ENCODE data around the gene NFATC3. TPM values are rescaled to one million over a fixed set of nuclear protein-coding genes. Genes with fewer than 3 reads are reported as not detected.
"Not testable (repeated sequence)": the region's sequence is repeated elsewhere in the genome, so short reads cannot be mapped to it uniquely, and the experiment has no call there.

Gene NFATC3
- total RNA-seq, 1 donor from 2014 or later = 34.2 TPM

- Mint-ChIP-seq H3K9me3 (peaks cover 48% of the 10 kb centered on the region), H3K27ac (no peak overlapping the region), H3K36me3 (peaks cover 28% of the 10 kb centered on the region), H3K27me3 (ENCODE audit: insufficient read depth, low read depth) (no peaks in the 10 kb centered on the region), H3K4me3 (no peak overlapping the region), H3K4me1 (no peaks in the 10 kb centered on the region)
- TF ChIP-seq EZH2phosphoT487 (IDR thresholded peaks at IDR 0.05) (no peak), EZH2 (IDR thresholded peaks at IDR 0.05) (no peak)
- TF ChIP-seq, protein P1, sequence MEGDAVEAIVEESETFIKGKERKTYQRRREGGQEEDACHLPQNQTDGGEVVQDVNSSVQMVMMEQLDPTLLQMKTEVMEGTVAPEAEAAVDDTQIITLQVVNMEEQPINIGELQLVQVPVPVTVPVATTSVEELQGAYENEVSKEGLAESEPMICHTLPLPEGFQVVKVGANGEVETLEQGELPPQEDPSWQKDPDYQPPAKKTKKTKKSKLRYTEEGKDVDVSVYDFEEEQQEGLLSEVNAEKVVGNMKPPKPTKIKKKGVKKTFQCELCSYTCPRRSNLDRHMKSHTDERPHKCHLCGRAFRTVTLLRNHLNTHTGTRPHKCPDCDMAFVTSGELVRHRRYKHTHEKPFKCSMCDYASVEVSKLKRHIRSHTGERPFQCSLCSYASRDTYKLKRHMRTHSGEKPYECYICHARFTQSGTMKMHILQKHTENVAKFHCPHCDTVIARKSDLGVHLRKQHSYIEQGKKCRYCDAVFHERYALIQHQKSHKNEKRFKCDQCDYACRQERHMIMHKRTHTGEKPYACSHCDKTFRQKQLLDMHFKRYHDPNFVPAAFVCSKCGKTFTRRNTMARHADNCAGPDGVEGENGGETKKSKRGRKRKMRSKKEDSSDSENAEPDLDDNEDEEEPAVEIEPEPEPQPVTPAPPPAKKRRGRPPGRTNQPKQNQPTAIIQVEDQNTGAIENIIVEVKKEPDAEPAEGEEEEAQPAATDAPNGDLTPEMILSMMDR (IDR thresholded peaks at IDR 0.05) = no peak
- H3K27me3 ChIP-seq = no peaks in the 10 kb centered on the region
- H2AFZ ChIP-seq (replicated peaks) = no peak overlapping the region
- peaks cover 4% of the 10 kb centered on the region for H3F3A ChIP-seq (ENCODE audit: low read depth)
- peaks cover 21% of the 10 kb centered on the region for H4K20me1 ChIP-seq (ENCODE audit: low read depth)
- DNase-seq (ENCODE audit: low spot score) = no peak
- H3K4me3 ChIP-seq = no peak overlapping the region
- H3K9me3 ChIP-seq (ENCODE audit: low read depth) = peaks cover 18% of the 10 kb centered on the region
- peaks cover 99% of the 10 kb centered on the region for H3K79me2 ChIP-seq (ENCODE audit: low read depth)
- no peaks in the 10 kb centered on the region for H3K4me1 ChIP-seq
- H3K9ac ChIP-seq = no peak overlapping the region
- H3K4me2 ChIP-seq = no peak overlapping the region
- no peaks in the 10 kb centered on the region for H3K36me3 ChIP-seq
- no peak overlapping the region for H3K27ac ChIP-seq
Measured at GRCh38 chr16:68113059-68113761, 28.0 kb downstream of the NFATC3 start.

DNA sequence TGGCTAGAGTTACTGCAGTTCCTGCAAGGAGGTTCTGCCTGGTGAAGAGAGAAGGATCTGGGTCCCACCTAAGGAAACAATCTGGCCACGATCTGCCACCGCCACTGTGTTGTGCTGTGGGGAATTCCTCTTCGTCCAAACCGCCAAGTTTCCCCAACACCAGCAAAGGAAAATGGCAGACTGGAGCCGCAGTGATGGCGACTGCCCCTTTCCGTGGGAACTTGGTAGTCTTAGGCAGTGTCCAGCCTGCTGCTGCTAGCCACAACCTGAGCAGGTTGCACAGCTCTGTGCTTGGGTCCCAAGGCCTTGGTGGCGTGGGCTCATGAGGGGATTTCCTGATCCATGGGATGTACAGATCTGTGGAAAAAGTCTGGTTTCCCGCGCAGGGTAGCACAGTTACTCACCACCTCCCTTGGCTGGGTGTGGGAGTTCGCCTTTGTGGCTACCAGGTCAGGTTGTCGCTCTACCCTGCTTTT lies 28.6 kb downstream of the NFATC3 start:
- Histone ChIP-seq H3K27me3 (no peaks in the 10 kb centered on the region), H3K4me1 (no peaks in the 10 kb centered on the region), H3K9me3 (ENCODE audit: low read depth) (peaks cover 12% of the 10 kb centered on the region), H3K4me3 (no peak overlapping the region), H3K9ac (no peak overlapping the region), H3K79me2 (ENCODE audit: low read depth) (peaks cover 99% of the 10 kb centered on the region), H4K20me1 (ENCODE audit: low read depth) (peaks cover 24% of the 10 kb centered on the region), H2AFZ (replicated peaks) (no peak overlapping the region), H3K4me2 (no peak overlapping the region), H3F3A (ENCODE audit: low read depth) (peaks cover 4% of the 10 kb centered on the region), H3K36me3 (no peaks in the 10 kb centered on the region), H3K27ac (no peak overlapping the region)
- peaks cover 28% of the 10 kb centered on the region for H3K36me3 Mint-ChIP-seq
- no peaks in the 10 kb centered on the region for H3K4me1 Mint-ChIP-seq
- no peak for DNase-seq (ENCODE audit: low spot score)
- H3K9me3 Mint-ChIP-seq = peaks cover 42% of the 10 kb centered on the region
- H3K27me3 Mint-ChIP-seq (ENCODE audit: insufficient read depth, low read depth) = no peaks in the 10 kb centered on the region
- TF ChIP-seq EZH2 (IDR thresholded peaks at IDR 0.05) (no peak), EZH2phosphoT487 (IDR thresholded peaks at IDR 0.05) (no peak)
- TF ChIP-seq, protein P1 (IDR thresholded peaks at IDR 0.05) = no peak
- H3K4me3 Mint-ChIP-seq = no peak overlapping the region
- no peak overlapping the region for H3K27ac Mint-ChIP-seq

DNA sequence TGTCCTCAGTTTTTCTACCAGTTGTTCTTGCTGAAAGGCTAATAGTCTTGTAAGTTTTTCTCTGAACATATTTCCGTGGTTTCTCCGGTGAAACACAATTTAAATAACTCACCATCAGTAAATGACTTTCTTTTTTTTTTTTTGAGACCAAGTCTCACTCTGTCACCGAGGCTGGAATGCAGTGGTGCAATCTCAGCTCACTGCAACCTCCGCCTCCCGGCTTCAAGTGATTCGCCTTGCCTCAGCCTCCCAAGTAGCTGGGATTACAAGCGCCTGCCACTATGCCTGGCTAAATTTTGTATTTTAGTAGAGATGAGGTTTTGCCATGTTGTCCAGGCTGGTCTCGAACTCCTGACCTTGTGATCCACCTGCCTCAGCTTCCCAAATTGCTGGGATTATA lies 29.8 kb downstream of the NFATC3 start:
- H3K36me3 ChIP-seq; DNase-seq (ENCODE audit: low spot score); H3K9me3 ChIP-seq (ENCODE audit: low read depth); H3K9ac ChIP-seq; H2AFZ ChIP-seq (replicated peaks); H3K4me3 ChIP-seq; H3K27me3 ChIP-seq; H3K4me3 Mint-ChIP-seq; H3K27ac Mint-ChIP-seq; H3K4me2 ChIP-seq; H3K4me1 Mint-ChIP-seq; H3K27ac ChIP-seq; H3K27me3 Mint-ChIP-seq (ENCODE audit: insufficient read depth, low read depth); H3K4me1 ChIP-seq; H3F3A ChIP-seq (ENCODE audit: low read depth): not testable (repeated sequence)
- H3K36me3 Mint-ChIP-seq = peaks cover 18% of the 10 kb centered on the region
- H3K79me2 ChIP-seq (ENCODE audit: low read depth) = peaks cover 99% of the 10 kb centered on the region
- peaks cover 30% of the 10 kb centered on the region for H3K9me3 Mint-ChIP-seq
- peaks cover 34% of the 10 kb centered on the region for H4K20me1 ChIP-seq (ENCODE audit: low read depth)

DNA sequence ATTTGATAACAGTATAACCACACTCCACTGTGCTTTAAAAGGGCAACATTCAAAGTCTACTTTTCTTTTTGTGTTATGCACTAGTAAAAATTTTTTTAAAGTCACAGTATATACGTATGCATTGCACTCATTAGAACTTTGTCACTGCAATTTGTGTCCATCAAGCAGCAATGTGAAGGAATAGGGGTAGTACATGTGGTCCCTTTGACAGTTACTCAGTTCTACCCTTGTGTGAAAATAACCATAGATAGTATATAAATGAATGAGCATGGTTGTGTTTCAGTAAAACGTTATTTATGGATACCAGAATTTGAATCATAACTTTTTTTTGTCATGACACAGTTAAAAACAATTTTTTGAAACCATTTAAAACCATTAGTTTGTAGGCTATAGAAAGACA lies 30.7 kb downstream of the NFATC3 start:
- no peak overlapping the region for H3K4me3 ChIP-seq
- no peak overlapping the region for H3K27ac ChIP-seq
- Mint-ChIP-seq H3K36me3 (peaks cover 14% of the 10 kb centered on the region), H3K4me3 (no peak overlapping the region), H3K27ac (no peak overlapping the region), H3K27me3 (ENCODE audit: insufficient read depth, low read depth) (no peaks in the 10 kb centered on the region), H3K4me1 (no peaks in the 10 kb centered on the region), H3K9me3 (peaks cover 25% of the 10 kb centered on the region)
- no peaks in the 10 kb centered on the region for H3K27me3 ChIP-seq
- H3K9ac ChIP-seq = no peak overlapping the region
- H2AFZ ChIP-seq (replicated peaks) = no peak overlapping the region
- H3F3A ChIP-seq (ENCODE audit: low read depth) = peaks cover 4% of the 10 kb centered on the region
- H4K20me1 ChIP-seq (ENCODE audit: low read depth) = peaks cover 42% of the 10 kb centered on the region
- no peaks in the 10 kb centered on the region for H3K36me3 ChIP-seq
- H3K9me3 ChIP-seq (ENCODE audit: low read depth) = peaks cover 1% of the 10 kb centered on the region
- peaks cover 96% of the 10 kb centered on the region for H3K79me2 ChIP-seq (ENCODE audit: low read depth)
- H3K4me2 ChIP-seq = no peak overlapping the region
- no peaks in the 10 kb centered on the region for H3K4me1 ChIP-seq
- TF ChIP-seq, protein P1 (IDR thresholded peaks at IDR 0.05) = no peak
- no peak for TF ChIP-seq EZH2 (IDR thresholded peaks at IDR 0.05)
- no peak for TF ChIP-seq EZH2phosphoT487 (IDR thresholded peaks at IDR 0.05)
- no peak for DNase-seq (ENCODE audit: low spot score)

Data from neural progenitor cell (in vitro differentiated cells).